Measurements from ENCODE around the gene KRTAP22-2.

Gene KRTAP22-2

DNA sequence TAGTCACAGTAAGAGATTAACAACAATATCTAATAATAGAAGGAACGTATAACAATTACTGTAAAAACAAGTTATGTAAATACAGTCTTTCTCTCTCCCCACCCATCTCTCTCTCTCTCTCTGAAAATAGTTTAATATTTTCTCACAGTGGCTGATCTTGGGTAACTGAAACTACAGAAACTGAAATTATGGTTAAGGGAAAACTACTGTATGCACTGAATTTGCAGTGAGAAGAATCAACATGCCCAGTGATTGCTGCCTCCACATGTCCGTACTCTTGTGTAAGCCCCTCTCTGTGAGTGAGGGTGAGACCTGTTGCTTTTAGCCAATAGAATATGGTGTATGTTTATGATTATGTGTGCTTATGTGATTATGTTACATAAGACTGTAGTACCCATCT, 21.9 kb upstream of the KRTAP22-2 start:
- H3K4me1 ChIP-seq (ENCODE audit: control insufficient read depth, insufficient read depth, low read length): no peaks in the 10 kb centered on the region
- no peak for TF ChIP-seq ZNF747 (tag by site-specific recombination; IDR thresholded peaks at IDR 0.05)
- TF ChIP-seq ZXDB (tag by site-specific recombination; IDR thresholded peaks at IDR 0.05): no peak
- no peak for TF ChIP-seq ZNF211 (tag by site-specific recombination; IDR thresholded peaks at IDR 0.05; ENCODE audit: low read depth)
- TF ChIP-seq REPIN1 (tag by site-specific recombination; IDR thresholded peaks at IDR 0.05; ENCODE audit: low read depth): no peak
- no peak for TF ChIP-seq ZFP3 (tag by site-specific recombination; IDR thresholded peaks at IDR 0.05; ENCODE audit: low read depth)
- TF ChIP-seq SP2 (tag by site-specific recombination; IDR thresholded peaks at IDR 0.05): no peak
- TF ChIP-seq ZNF16 (tag by site-specific recombination; IDR thresholded peaks at IDR 0.05; ENCODE audit: low read depth): no peak
- TF ChIP-seq ZBTB1 (tag by site-specific recombination; IDR thresholded peaks at IDR 0.05): no peak
- TF ChIP-seq, protein P1, sequence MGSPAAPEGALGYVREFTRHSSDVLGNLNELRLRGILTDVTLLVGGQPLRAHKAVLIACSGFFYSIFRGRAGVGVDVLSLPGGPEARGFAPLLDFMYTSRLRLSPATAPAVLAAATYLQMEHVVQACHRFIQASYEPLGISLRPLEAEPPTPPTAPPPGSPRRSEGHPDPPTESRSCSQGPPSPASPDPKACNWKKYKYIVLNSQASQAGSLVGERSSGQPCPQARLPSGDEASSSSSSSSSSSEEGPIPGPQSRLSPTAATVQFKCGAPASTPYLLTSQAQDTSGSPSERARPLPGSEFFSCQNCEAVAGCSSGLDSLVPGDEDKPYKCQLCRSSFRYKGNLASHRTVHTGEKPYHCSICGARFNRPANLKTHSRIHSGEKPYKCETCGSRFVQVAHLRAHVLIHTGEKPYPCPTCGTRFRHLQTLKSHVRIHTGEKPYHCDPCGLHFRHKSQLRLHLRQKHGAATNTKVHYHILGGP (tag by site-specific recombination; IDR thresholded peaks at IDR 0.05): no peak
- no peak for TF ChIP-seq ZSCAN23 (tag by site-specific recombination; IDR thresholded peaks at IDR 0.05)
- no peak for TF ChIP-seq ZSCAN30 (tag by site-specific recombination; IDR thresholded peaks at IDR 0.05)
- no peak for TF ChIP-seq ZNF10 (tag by site-specific recombination; IDR thresholded peaks at IDR 0.05)
- no peak for TF ChIP-seq ZNF221 (tag by site-specific recombination; IDR thresholded peaks at IDR 0.05; ENCODE audit: borderline replicate concordance)
- no peak for TF ChIP-seq YY2 (tag by site-specific recombination; IDR thresholded peaks at IDR 0.05)
- no peak for TF ChIP-seq ZEB2 (tag by site-specific recombination; IDR thresholded peaks at IDR 0.05)
- H3K36me3 ChIP-seq (ENCODE audit: control insufficient read depth in 2 of 2, insufficient read depth in 1 of 2, low read length in 2 of 2): no peaks in the 10 kb centered on the region
- H3K9me3 ChIP-seq (ENCODE audit: control insufficient read depth, insufficient read depth, low read depth, low read length): no peaks in the 10 kb centered on the region
- POLR2A ChIA-PET: no interaction called here
- CTCF ChIA-PET: no interaction called here
- no peak overlapping the region for H3K27ac ChIP-seq (ENCODE audit: extremely low read depth, low read depth, low read length)
- no peak overlapping the region for H3K4me3 ChIP-seq (ENCODE audit: low read depth, low read length)

GRCh38 chr21:30605968-30606367, 15.8 kb upstream of the KRTAP22-2 start:
- no peaks in the 10 kb centered on the region for H3K36me3 ChIP-seq (ENCODE audit: control insufficient read depth in 2 of 2, insufficient read depth in 1 of 2, low read length in 2 of 2)
- no peak for TF ChIP-seq ZNF133 (tag by site-specific recombination; IDR thresholded peaks at IDR 0.05)
- TF ChIP-seq, protein P2, sequence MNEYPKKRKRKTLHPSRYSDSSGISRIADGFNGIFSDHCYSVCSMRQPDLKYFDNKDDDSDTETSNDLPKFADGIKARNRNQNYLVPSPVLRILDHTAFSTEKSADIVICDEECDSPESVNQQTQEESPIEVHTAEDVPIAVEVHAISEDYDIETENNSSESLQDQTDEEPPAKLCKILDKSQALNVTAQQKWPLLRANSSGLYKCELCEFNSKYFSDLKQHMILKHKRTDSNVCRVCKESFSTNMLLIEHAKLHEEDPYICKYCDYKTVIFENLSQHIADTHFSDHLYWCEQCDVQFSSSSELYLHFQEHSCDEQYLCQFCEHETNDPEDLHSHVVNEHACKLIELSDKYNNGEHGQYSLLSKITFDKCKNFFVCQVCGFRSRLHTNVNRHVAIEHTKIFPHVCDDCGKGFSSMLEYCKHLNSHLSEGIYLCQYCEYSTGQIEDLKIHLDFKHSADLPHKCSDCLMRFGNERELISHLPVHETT (tag by site-specific recombination; IDR thresholded peaks at IDR 0.05): no peak
- TF ChIP-seq, protein P3, sequence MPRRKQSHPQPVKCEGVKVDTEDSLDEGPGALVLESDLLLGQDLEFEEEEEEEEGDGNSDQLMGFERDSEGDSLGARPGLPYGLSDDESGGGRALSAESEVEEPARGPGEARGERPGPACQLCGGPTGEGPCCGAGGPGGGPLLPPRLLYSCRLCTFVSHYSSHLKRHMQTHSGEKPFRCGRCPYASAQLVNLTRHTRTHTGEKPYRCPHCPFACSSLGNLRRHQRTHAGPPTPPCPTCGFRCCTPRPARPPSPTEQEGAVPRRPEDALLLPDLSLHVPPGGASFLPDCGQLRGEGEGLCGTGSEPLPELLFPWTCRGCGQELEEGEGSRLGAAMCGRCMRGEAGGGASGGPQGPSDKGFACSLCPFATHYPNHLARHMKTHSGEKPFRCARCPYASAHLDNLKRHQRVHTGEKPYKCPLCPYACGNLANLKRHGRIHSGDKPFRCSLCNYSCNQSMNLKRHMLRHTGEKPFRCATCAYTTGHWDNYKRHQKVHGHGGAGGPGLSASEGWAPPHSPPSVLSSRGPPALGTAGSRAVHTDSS (tag by site-specific recombination; IDR thresholded peaks at IDR 0.05): no peak
- TF ChIP-seq ZFHX2 (tag by site-specific recombination; conservative IDR thresholded peaks at IDR 0.05): no peak
- no peak for TF ChIP-seq ZNF654 (tag by site-specific recombination; IDR thresholded peaks at IDR 0.05; ENCODE audit: low read depth)
- H3K9me3 ChIP-seq (ENCODE audit: control insufficient read depth, insufficient read depth, low read depth, low read length): no peaks in the 10 kb centered on the region
- no peak overlapping the region for H3K4me3 ChIP-seq (ENCODE audit: low read depth, low read length)
- ChIA-PET CTCF (interaction anchor here (1.2 kb wide), 1 partner anchor 92 kb away, joined by 3 read pairs; no protein-coding TSS in a partner anchor), POLR2A (no interaction called here)
- H3K27ac ChIP-seq (ENCODE audit: extremely low read depth, low read depth, low read length): no peak overlapping the region
- H3K4me1 ChIP-seq (ENCODE audit: control insufficient read depth, insufficient read depth, low read length): no peaks in the 10 kb centered on the region

DNA sequence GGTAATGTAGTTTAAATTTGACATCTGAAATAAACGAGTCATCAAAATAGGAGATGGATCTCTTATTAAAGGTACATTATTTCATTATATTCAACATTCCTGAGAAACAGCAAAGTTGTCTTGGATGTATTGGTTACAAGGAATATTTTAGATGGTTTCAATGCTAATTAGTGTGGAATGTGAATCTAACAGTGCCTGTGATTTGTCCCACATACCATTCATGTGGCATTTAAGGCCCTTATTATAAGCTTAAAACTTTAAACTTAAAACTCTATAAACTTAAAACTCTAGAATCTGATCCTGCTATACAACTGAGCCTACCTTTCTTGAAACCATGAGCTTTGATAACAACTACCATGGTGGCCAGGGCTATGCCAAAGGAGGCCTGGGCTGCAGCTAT, 10.6 kb upstream of the KRTAP22-2 start, which contains the start of gene KRTAP22-1:
TSS of gene KRTAP22-1 (plus strand) at position 301 of the 400 bp plus-strand sequence.
- Histone ChIP-seq H3K4me3 (ENCODE audit: low read depth, low read length) (no peak within 1 kb of the TSS), H3K4me1 (ENCODE audit: control insufficient read depth, insufficient read depth, low read length) (no peaks in the 10 kb centered on the region), H3K9me3 (ENCODE audit: control insufficient read depth, insufficient read depth, low read depth, low read length) (no peaks in the 10 kb centered on the region), H3K36me3 (ENCODE audit: control insufficient read depth in 2 of 2, insufficient read depth in 1 of 2, low read length in 2 of 2) (no peaks in the 10 kb centered on the region), H3K27ac (ENCODE audit: extremely low read depth, low read depth, low read length) (no peak within 1 kb of the TSS)
- TF ChIP-seq ZNF701 (tag by site-specific recombination; IDR thresholded peaks at IDR 0.05) (no peak), ZBTB1 (tag by site-specific recombination; IDR thresholded peaks at IDR 0.05) (no peak), ZNF654 (tag by site-specific recombination; IDR thresholded peaks at IDR 0.05; ENCODE audit: low read depth) (no peak), ATF2 (tag by site-specific recombination; IDR thresholded peaks at IDR 0.05; ENCODE audit: low read depth) (no peak)
- CTCF ChIA-PET: no interaction called here
- POLR2A ChIA-PET: no interaction called here

Measured in HEK293 (cell line).